H1 (cell line): ENCODE results near the gene GPS1. TPM values are rescaled to one million over a fixed set of nuclear protein-coding genes. Genes with fewer than 3 reads are reported as not detected.

ENCODE experiments used
- ASH2L ChIP-seq: fragments of 200-600, 300-600 bp; sonication (generic); IDR thresholded peaks from one replicate; pipeline ENCODE4 v1.7.1; 2017; ENCODE audit warnings: low read length
- CEBPB ChIP-seq: IDR thresholded peaks from 2 replicates; pipeline ENCODE4 v1.6.1; 2012; ENCODE audit warnings: low read depth, low read length
- CHD2 ChIP-seq: IDR thresholded peaks from 2 replicates; pipeline ENCODE4 v1.6.1; 2012; ENCODE audit warnings: low read length, improper control_type of control experiment
- CREB1 ChIP-seq: IDR thresholded peaks from 2 replicates; pipeline ENCODE4 v1.6.1; 2012; ENCODE audit warnings: inconsistent platforms
- EP300 ChIP-seq, 2 experiments: IDR thresholded peaks; 1 replicate in 1 of 2; 2 replicates in 1 of 2; pipeline ENCODE4 v1.6.1; 2011 to 2012; ENCODE audit warnings: low read depth in 2 of 2, low read length in 2 of 2, mild to moderate bottlenecking in 2 of 2, borderline replicate concordance in 1 of 2, inconsistent platforms in 1 of 2, moderate library complexity in 1 of 2
- EZH2 ChIP-seq: fragments of 200-600 bp; sonication (generic); IDR thresholded peaks from 2 replicates; pipeline ENCODE4 v1.7.1; 2012; ENCODE audit warnings: low read depth, mild to moderate bottlenecking, moderate library complexity, low read length, inconsistent platforms; ENCODE audit not compliant: severe bottlenecking
- FOSL1 ChIP-seq: IDR thresholded peaks from 2 replicates; pipeline ENCODE4 v1.6.1; 2011; ENCODE audit warnings: mild to moderate bottlenecking, low read depth, low read length, moderate library complexity; ENCODE audit not compliant: insufficient read depth
- HDAC6 ChIP-seq: IDR thresholded peaks from one replicate; pipeline ENCODE4 v1.7.1; 2012; ENCODE audit warnings: low read depth, mild to moderate bottlenecking, inconsistent platforms, low read length, moderate library complexity
- JUN ChIP-seq: IDR thresholded peaks from 2 replicates; pipeline ENCODE4 v1.6.1; 2011; ENCODE audit warnings: low read depth, mild to moderate bottlenecking, improper control_type of control experiment, low read length
- JUND ChIP-seq: IDR thresholded peaks from 2 replicates; pipeline ENCODE4 v1.6.1; 2011; ENCODE audit warnings: mild to moderate bottlenecking, improper control_type of control experiment, low read length
- KDM5A ChIP-seq: fragments of 200-600 bp; IDR thresholded peaks from 2 replicates; pipeline ENCODE4 v1.7.1; 2012; ENCODE audit warnings: mild to moderate bottlenecking, low read length, inconsistent platforms, mixed read lengths
- MAFK ChIP-seq: IDR thresholded peaks from 2 replicates; pipeline ENCODE4 v1.6.1; 2012; ENCODE audit warnings: low read depth, mild to moderate bottlenecking, improper control_type of control experiment, low read length
- POLR2A ChIP-seq, 2 experiments: IDR thresholded peaks; 1 replicate in 1 of 2; 2 replicates in 1 of 2; pipeline ENCODE4 v1.6.1; 2011; ENCODE audit warnings: low read depth in 2 of 2, low read length in 2 of 2, mild to moderate bottlenecking in 2 of 2; ENCODE audit errors: control extremely low read depth in 1 of 2
- RAD21 ChIP-seq, 2 experiments: IDR thresholded peaks in 1 of 2; conservative IDR thresholded peaks in 1 of 2; 2 replicates each; pipeline ENCODE4 v1.6.1; 2011; ENCODE audit warnings: low read depth in 2 of 2, low read length in 2 of 2, improper control_type of control experiment in 1 of 2, inconsistent platforms in 1 of 2, mild to moderate bottlenecking in 1 of 2, moderate library complexity in 1 of 2
- RFX5 ChIP-seq: IDR thresholded peaks from 2 replicates; pipeline ENCODE4 v1.6.1; 2011; ENCODE audit warnings: low read depth, low read length, improper control_type of control experiment, borderline replicate concordance
- RNF2 ChIP-seq: fragments of 200-900, 300-1000 bp; sonication (generic); IDR thresholded peaks from 2 replicates; pipeline ENCODE4 v1.7.1; 2016; ENCODE audit warnings: borderline replicate concordance, low read depth, mild to moderate bottlenecking, antibody characterized with exemption, low read length; ENCODE audit not compliant: poor library complexity, severe bottlenecking; ENCODE audit errors: missing control alignments
- SIN3A ChIP-seq, 2 experiments: IDR thresholded peaks in 1 of 2; conservative IDR thresholded peaks in 1 of 2; 2 replicates each; pipeline ENCODE4 v1.6.1; 2011 to 2012; ENCODE audit warnings: low read length in 2 of 2, improper control_type of control experiment in 1 of 2, low read depth in 1 of 2, mild to moderate bottlenecking in 1 of 2
- SIRT6 ChIP-seq: IDR thresholded peaks from one replicate; pipeline ENCODE4 v1.7.1; 2012; ENCODE audit warnings: low read length, inconsistent platforms
- SP1 ChIP-seq: IDR thresholded peaks from 2 replicates; pipeline ENCODE4 v1.6.1; 2011; ENCODE audit warnings: low read depth, low read length
- SP4 ChIP-seq: IDR thresholded peaks from 2 replicates; pipeline ENCODE4 v1.6.1; 2012; ENCODE audit warnings: low read length, inconsistent platforms
- TAF1 ChIP-seq: IDR thresholded peaks from 2 replicates; pipeline ENCODE4 v1.6.1; 2011; ENCODE audit warnings: mild to moderate bottlenecking, low read depth, low read length
- TEAD4 ChIP-seq: IDR thresholded peaks from 2 replicates; pipeline ENCODE4 v1.6.1; 2012; ENCODE audit warnings: low read depth, low read length, inconsistent platforms, mixed read lengths
- polyA plus RNA-seq, 7 experiments: library from polyadenylated mRNA; depleted of rRNA in 3 of 7; stranded (reverse) in 5 of 7; unstranded in 2 of 7; fragments of >200 nt in 5 of 7; fragments of 200-250 nt in 2 of 7; gene quantifications; 1 replicate in 5 of 7; 2 replicates in 1 of 7; 4 replicates in 1 of 7; pipeline versions ENCODE4 v1.2.1 to v1.2.3, GENCODE V29; 2011 to 2013; ENCODE audit warnings: missing spikeins in 2 of 7, mixed read lengths in 2 of 7
- total RNA-seq: library from RNA; stranded (reverse); fragmentation: NEBNext Ultra II Directional; extraction: Animal tissue kit (Norgen Biotek cat#: 25700); gene quantifications from 2 replicates; pipeline ENCODE4 v1.2.1, GENCODE V29; 2021
- TF ChIP-seq, protein P1 (sequence below): IDR thresholded peaks from 2 replicates; pipeline ENCODE4 v1.6.1; 2011; ENCODE audit warnings: low read depth, mild to moderate bottlenecking, low read length; ENCODE audit not compliant: insufficient read depth

The GPS1 gene
- total and polyA plus RNA-seq, 2 of the 8 experiments (the other 6 are each of a cell fraction or from before 2014, with no cell fraction given), result 153 to 277 TPM

- TF ChIP-seq POLR2A (IDR thresholded peaks at IDR 0.05; ENCODE audit: control extremely low read depth in 1 of 2, low read depth in 2 of 2, low read length in 2 of 2), result peak in 1 of 2 experiments; percentile 65; a peak in 1 of 3 replicates
- no peak; the same call in 1 of the 2 replicates for TF ChIP-seq CHD2
- no peak for TF ChIP-seq JUND
- TF ChIP-seq MAFK, result no peak
- TF ChIP-seq KDM5A, result no peak
- no peak for TF ChIP-seq SIRT6
- 0 out of 4 replicates have a peak, but pooled peaks have one; percentile 13 to 69 for TF ChIP-seq SIN3A (conservative IDR thresholded peaks at IDR 0.05 in 1 of 2, IDR thresholded peaks at IDR 0.05 in 1 of 2; ENCODE audit: low read depth in 1 of 2, low read length in 2 of 2)
- TF ChIP-seq RFX5, result no peak
- no peak for TF ChIP-seq JUN
- no peak; the same call in 1 of the 2 replicates for TF ChIP-seq SP4
- no peak for TF ChIP-seq FOSL1
- no peak for TF ChIP-seq CREB1
- TF ChIP-seq, protein P1, sequence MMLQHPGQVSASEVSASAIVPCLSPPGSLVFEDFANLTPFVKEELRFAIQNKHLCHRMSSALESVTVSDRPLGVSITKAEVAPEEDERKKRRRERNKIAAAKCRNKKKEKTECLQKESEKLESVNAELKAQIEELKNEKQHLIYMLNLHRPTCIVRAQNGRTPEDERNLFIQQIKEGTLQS, result no peak
- TF ChIP-seq TEAD4, result no peak
- 0 out of 4 replicates have a peak, but pooled peaks of 1 of the 2 experiments have one; percentile 4 for TF ChIP-seq RAD21 (IDR thresholded peaks at IDR 0.05 in 1 of 2, conservative IDR thresholded peaks at IDR 0.05 in 1 of 2; ENCODE audit: low read depth in 2 of 2, low read length in 2 of 2)
- peak; percentile 56; the same call in 1 of the 2 replicates for TF ChIP-seq SP1
- TF ChIP-seq RNF2, result no peak
- no peak for TF ChIP-seq HDAC6
- TF ChIP-seq TAF1, result 0 out of 2 replicates have a peak, but pooled peaks have one; percentile 43
- no peak for TF ChIP-seq ASH2L
- 0 out of 3 replicates have a peak, but pooled peaks of 1 of the 2 experiments have one; percentile 39 for TF ChIP-seq EP300 (IDR thresholded peaks at IDR 0.05; ENCODE audit: borderline replicate concordance in 1 of 2, low read depth in 2 of 2, low read length in 2 of 2)
- TF ChIP-seq EZH2, result no peak
- TF ChIP-seq CEBPB, result no peak
These were observed 52.1 kb downstream of the GPS1 start (continued) for GRCh38 chr17:82103553-82104451.
